LNCaP clone FGC (cell line): ENCODE results near the gene UNCX.

Experiments
- DNase-seq: peaks from one replicate; pipeline ENCODE4 v3.0.0-alpha.2; 2011; ENCODE audit warnings: low read depth
- H3K4me3 ChIP-seq: 2 replicates; pipeline ENCODE4 v1.5.1; 2011; ENCODE audit warnings: mild to moderate bottlenecking, low read depth, low read length, control low read depth
- TF ChIP-seq, protein P1 (sequence below): IDR thresholded peaks from 2 replicates; pipeline ENCODE4 v1.5.1; 2012; ENCODE audit warnings: mild to moderate bottlenecking; ENCODE audit not compliant: control insufficient read depth, insufficient read depth; ENCODE audit errors: extremely low read depth

The UNCX gene

DNA sequence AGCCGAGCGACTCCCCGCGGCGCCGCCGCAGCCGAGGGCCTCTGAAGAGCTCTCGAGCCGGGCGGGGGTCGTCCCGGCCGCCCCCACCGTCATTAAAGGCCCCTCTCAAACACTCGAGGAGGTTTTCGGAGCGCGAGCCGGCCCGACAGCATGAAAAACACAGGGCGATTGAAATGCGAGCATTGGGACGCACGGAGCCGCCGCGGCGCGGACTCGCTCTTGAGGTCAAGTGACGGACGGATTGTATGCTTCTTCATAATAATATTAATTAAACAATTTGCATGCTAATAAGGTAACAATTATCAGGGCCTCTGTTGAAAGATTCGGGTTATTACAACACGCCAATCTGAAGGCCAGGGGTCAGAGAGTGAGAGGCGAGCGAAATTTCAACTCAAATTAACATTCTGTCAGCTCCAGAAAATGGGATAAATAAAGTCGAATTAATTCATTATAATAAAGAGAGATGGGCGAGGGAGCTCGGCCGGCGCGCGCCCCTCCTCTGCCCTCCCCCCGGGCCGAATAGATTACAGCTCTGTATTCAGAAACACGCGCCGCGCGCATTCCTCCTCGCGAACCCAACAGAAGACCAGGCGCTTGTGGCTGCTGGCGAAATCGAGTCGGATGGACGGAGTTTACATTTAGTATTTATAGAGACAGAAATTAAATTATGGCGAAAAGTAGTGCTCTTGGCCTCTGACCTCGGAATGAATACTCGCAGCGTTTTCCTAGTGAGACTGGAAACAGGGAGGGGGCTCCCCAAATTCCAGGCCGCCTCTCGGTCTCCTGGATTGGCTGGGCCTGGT, 2.1 kb upstream of the UNCX start:
- no peak overlapping the region for H3K4me3 ChIP-seq
- no peak for DNase-seq
- TF ChIP-seq, protein P1, sequence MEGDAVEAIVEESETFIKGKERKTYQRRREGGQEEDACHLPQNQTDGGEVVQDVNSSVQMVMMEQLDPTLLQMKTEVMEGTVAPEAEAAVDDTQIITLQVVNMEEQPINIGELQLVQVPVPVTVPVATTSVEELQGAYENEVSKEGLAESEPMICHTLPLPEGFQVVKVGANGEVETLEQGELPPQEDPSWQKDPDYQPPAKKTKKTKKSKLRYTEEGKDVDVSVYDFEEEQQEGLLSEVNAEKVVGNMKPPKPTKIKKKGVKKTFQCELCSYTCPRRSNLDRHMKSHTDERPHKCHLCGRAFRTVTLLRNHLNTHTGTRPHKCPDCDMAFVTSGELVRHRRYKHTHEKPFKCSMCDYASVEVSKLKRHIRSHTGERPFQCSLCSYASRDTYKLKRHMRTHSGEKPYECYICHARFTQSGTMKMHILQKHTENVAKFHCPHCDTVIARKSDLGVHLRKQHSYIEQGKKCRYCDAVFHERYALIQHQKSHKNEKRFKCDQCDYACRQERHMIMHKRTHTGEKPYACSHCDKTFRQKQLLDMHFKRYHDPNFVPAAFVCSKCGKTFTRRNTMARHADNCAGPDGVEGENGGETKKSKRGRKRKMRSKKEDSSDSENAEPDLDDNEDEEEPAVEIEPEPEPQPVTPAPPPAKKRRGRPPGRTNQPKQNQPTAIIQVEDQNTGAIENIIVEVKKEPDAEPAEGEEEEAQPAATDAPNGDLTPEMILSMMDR: no peak

DNA sequence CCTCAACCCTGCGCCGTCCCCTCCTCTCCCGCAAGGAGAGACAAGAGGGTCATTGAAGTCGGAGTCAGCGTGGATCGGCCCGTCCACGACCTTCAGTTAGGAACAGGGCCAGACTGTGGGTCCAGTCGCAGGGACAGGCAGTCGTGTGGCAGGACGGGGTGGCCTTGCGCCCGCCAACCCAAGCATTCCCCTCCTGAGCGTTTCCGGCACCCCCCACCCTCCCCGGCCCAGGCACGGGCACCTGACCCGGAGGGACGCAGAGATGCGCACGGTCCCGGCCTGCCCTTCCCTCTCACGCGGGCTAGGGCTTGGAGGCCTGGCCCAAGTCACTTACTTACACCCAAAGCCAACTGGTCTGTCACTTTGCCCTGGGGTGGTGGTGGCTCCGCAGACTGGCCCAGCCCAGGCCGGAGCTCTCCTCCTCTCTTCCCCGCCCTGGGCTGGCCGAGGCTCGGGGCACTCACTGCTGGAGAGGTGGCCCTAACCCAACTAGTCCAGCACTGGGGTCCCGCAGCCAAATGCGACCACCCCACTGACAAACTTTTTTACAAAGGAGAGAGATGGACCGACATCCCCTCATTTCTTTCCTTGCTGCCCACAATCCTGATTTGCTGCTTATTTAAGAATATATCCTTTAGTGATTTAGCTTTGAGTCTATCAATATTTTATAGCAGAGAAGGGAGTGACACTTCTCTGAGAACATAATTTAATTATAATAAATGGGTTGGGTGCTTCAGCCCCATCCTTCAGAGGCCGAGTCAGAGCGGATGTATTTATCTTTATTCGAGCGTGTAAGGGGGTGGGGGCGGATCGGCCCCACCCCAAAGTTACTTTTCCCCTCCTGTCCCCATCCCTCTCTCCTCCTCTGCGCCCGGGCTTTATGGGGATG, 1.2 kb upstream of the UNCX start:
- H3K4me3 ChIP-seq: no peak overlapping the region
- no peak for DNase-seq
- TF ChIP-seq, protein P1: no peak

DNA sequence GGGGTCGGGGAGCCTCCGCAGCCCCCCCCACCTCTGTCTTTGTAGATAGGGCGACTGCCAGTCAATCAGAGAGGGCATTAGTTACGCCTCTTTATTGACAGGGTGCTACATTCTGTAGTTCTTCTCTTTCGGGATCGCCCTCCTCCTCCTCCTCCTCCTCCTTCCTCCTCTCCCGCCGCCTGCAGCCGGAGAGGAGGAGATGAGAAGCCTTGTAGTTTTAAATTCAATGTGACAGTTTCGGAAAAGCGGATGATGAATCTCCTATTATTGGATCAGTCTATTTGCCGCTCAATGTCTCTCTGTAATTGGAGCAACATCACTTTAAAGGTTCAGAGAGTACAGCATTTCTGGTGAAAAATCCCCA, 587 bp upstream of the UNCX start:
- H3K4me3 ChIP-seq: no peak overlapping the region
- no peak for DNase-seq
- TF ChIP-seq, protein P1: no peak

DNA sequence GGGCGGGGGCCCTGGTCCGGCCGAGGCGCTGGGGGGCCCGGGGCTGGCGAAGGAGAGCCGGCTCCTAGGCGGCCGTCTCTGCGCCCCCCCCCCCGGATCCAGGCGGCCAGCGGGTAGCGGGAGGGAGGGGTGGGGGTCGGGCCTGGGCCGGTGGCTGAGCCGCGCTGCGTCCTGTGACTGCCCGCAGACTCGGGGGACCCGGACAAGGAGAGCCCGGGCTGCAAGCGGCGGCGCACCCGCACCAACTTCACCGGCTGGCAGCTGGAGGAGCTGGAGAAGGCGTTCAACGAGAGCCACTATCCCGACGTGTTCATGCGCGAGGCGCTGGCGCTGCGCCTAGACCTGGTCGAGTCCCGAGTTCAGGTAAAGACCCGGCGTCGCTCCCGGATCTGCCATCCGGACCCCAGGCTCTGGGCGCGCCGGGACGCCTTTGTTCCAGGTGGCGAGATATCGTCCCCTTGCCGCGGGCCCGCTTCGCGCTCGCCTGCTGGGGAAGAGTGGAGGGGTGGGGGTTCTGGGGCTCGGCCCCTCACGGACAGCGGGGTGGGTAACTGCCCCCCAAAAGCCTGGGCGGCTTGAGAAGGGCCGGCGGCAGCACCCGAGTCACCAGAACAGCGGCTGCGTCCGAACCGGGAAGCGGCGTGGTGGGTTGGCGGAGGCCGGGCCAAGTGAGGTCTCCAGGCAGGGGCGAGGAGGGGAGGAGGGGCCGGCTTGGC, 819 bp downstream of the UNCX start:
- TF ChIP-seq, protein P1: no peak
- DNase-seq: no peak
- no peak overlapping the region for H3K4me3 ChIP-seq

DNA sequence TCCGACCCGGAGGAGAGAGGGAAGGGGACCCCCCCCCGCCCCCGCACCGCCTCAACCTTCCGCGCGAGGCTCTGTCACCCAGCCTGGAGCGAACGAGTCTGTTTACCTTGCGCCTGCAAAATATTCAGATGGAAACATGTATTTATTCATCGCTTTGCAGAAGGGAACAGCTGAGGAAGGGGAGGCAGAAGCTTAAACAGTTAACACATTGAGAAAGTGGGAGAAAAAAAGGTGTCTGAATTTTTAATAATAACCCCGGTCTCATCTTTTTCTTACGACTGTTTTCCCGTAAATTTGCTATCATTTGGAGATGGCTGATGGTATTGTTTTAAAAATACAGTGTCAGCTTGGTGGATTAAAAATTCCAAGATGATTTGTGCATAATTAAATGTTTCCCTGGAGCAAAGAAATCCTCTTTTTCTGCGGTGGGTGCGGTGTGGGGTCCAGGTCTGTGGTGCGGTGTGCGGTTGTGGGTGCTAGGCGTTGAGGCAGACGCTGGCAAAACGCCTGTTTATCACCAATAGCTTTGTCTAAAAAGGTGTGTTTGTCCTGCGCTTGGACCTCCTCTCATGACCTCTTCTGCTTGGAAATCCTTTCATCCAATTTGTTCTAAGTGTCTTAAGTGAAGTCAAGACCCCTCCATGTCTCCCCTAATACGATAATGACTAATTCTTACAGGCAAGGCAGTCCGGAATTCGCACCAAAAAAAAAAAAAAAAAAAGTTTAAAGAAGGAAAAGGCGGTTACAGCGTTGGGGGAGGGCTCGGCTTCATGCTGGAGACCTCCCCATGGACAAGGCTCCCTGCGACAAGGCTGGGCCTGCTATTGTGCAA, 1.6 kb downstream of the UNCX start:
- DNase-seq: no peak
- H3K4me3 ChIP-seq: no peak overlapping the region
- TF ChIP-seq, protein P1: no peak

DNA sequence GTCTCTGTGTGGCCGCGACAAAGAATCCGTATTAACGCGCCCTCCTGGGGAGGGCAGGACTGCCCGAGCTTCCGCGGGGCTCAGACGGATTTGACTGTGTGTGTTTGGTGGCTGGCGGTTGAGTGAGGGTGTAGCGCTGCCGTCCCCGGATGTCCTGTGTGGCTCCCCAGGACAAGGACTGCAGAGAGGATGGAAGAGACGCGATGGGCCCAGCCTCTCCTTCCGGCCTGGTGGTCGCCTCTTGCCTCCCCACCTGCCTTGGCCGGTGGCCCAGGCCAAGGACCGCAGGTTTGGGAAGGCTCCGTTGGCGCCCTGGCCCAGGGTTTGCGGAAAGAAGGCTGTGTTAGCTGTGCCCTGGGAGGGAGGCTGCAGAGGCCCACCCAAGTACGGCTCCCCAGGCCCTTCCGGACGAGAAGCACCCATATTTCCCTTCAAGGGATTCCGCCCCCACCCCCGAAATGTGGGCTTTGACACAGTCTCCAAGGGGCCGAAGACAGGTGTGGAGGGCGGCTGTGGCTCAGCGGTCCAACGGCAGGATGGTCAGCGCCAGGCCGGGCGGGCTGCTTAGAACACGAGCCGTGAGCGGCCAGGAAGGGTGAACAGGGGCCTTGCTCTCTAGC, 2.3 kb downstream of the UNCX start:
- H3K4me3 ChIP-seq: no peak overlapping the region
- DNase-seq: no peak

More for the DNA sequence above, 2.3 kb downstream of the UNCX start:
- TF ChIP-seq, protein P1: no peak
